ENCODE measurements around the gene EFHB. TPM values are rescaled to one million over a fixed set of nuclear protein-coding genes. Genes with fewer than 3 reads are reported as not detected.

Gene EFHB
- total RNA-seq, 1 donor from 2014 or later = 0.20 TPM

Other genes starting within 250 kb of the EFHB start
- 83.0 and 85.4 TPM in 2 replicates for gene RAB5A, start 12.9 kb upstream of the EFHB start, total RNA-seq
- not detected in 2 replicates for gene PP2D1, start 78.0 kb upstream of the EFHB start, total RNA-seq
- 7.1 and 9.4 TPM in 2 replicates for gene KAT2B, start 106.2 kb upstream of the EFHB start, total RNA-seq